GM18951 (cell line): ENCODE data around the gene ITGA8.
"Not testable (repeated sequence)": the region's sequence is repeated elsewhere in the genome, so short reads cannot be mapped to it uniquely, and the experiment has no call there.

ENCODE experiments used
- POLR2A ChIP-seq: IDR thresholded peaks from 4 replicates; pipeline ENCODE4 v1.6.1; 2011; ENCODE audit warnings: mild to moderate bottlenecking; ENCODE audit not compliant: insufficient read length, insufficient read depth; ENCODE audit errors: extremely low read depth
- in situ Hi-C: fragments of 300-500 bp; cut with MboI; formaldehyde crosslinking; loops from one replicate; pipeline ENCODE4 v1.12.0; 2022; ENCODE audit warnings: low sequenced_read_pairs, mixed read lengths, inconsistent platforms; ENCODE audit not compliant: unreplicated experiment

Gene ITGA8

DNA sequence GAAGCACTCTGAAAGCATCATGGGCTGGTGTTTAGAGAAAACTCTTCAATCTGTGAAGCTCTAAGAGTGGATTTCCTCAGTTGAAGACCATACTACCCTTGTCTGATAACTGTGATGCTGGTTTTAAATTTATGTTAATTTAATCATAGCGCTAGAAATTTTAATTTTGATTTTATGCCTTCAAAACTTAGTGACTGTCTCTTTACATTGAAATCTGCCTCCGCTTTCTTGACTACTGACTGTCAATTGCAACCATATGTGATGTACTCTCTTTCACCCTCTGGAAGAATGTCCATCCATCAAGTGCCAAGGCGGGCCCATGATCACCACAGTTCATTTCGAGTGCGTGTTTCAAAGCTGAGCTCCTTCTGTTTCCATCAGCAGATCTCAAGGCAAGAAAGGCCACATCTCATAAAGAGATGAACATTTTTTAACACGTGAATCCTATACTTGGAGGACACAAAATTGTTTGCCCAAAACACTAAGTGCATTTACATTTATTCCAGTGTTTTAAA is 147.1 kb downstream of the ITGA8 start:
- in situ Hi-C loops = no loop called here
- no peak for TF ChIP-seq POLR2A

DNA sequence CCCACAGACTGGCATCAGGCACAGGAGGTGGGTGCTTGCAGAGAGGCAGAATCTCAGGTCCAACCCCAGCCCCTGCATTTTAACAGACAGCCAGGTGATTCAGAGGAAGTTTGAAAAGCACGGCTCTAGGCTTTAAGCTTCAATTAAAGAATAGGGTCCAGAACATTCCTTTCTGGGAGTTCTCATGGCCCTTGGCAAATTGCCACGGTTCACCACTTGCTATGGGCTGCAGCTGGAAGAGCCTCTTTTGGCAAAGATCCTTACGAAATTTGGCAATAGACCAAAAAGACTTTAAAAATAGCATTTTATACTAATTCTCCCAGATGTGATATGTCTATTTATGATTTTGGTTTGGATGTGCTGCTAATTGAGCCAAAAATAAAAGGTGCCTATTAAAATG is 148.1 kb downstream of the ITGA8 start:
- in situ Hi-C loops = no loop called here
- no peak for TF ChIP-seq POLR2A

DNA sequence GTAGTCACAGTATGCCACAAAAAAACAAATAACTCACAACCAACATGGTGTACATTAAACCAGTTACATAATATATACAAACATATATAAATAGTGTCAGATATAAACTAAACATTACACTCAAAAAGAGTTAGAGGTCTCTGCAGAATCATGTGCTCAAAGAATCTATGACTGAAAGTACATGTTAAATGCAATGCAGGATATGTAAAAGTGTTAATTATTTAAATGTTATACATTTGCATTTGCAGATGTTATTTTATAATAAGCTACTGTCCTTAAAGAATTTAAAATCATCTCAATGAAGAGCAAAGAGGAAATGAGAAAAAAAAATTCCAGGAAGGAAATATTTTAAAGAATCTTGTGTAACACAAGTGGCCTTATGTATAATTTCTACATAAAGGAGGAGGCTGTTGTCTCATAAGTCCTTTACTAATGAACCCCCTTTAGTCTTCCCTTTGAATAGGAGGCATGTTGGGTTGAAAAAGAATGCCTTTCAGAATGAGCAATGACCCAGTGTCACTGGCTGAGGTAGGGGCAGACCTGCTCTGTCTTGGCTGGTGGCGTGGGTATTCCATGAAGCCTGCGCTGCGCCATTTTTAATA is 148.9 kb downstream of the ITGA8 start:
- TF ChIP-seq POLR2A = no peak
- in situ Hi-C loops = no loop called here

DNA sequence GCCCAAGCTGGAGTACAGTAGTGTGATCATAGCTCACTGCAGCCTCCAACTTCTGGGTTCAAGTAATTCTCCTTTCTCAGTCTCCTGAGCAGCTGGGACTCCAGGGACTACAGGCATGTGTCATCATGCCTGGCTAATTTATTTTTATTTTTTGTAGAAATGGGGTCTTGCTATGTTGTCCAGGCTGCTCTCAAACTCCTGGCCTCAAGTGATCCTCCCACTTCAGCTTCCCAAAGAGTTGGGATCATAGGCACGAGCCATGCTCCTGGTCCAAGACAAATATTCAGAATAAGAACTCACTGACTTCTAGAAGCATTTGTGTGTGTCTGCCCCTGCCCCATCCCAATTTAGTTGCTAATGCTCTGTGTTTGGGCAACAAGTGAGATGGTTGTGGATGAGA is 151.8 kb downstream of the ITGA8 start:
- in situ Hi-C loops = no loop called here
- TF ChIP-seq POLR2A = no peak

DNA sequence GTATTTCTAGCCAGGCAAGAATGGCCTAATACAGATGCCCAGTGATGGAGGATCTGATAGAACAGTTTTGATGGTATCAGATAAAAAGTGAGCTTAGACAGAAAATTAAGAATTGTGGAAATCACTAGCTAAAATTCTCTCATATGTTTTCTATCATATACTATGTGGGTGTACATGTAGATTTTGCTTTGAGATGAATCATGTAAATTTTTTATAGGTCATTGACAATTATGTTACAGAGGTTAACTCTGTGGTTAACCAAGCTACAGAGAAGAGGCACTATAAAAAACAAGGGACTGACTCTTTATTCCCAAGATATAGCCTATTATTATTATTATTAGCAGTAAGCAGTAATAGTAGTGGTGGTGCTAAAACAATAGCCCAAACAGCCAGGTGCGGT is 156.5 kb downstream of the ITGA8 start:
- TF ChIP-seq POLR2A = no peak
- in situ Hi-C loops = no loop called here

DNA sequence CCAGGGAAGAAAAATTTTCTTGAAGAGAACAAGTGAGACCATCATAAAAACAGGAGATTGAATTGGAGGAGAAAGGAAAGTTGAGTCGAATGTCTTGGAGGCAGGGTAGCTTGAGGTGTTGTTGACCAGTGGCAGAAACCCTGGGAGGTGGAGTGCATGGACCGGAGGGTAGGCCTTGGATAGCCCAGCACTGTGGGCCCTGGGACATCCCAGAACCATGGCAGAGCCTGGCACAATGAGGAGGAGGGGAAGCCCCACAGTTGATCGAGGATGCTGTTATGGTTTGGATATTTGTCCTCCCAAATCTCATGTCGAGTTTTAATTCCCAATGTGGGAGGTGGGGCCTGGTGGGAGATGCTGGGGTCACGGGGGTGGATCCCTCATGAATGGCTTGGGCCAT is 157.1 kb downstream of the ITGA8 start:
- in situ Hi-C loops = no loop called here
- TF ChIP-seq POLR2A = no peak

DNA sequence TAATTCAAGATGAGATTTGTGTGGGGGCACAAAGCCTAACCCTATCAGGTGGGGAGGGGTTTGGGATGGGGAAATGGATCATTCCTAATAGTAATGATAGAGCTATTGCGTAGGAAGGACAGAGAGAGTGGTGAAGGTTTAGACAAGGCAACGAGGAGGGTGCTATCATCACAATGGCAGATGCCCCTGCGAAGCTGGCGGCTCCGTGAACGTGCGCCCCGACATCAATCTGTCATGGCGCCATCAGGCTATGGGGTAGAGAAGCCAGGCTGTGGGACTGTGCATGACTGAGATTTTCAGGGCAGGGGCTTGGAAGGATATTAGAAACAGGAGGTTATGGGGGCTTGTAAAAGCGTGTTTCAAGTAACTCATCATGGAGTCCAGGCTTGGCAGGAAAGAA is 157.6 kb downstream of the ITGA8 start:
- in situ Hi-C loops = no loop called here
- TF ChIP-seq POLR2A = no peak

DNA sequence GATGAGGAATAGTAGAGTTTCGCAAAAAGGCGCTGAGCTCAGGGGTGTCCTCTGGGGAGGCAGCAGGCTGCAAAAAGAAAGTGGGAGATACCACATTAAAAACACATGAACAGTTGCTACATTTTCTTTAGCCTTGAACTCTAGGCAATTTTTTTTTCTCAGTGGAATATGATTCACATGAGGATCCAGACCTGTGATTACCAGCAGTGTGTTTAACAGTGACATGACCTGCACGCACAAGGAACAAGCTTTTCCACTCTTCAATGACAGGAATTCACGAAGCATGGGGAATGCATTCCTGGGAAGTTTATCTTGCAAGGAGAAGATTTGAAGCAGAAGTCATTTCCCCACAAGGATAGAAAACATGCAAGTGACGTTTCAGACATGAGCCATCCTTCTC is 161.6 kb downstream of the ITGA8 start:
- TF ChIP-seq POLR2A = no peak
- in situ Hi-C loops = no loop called here

DNA sequence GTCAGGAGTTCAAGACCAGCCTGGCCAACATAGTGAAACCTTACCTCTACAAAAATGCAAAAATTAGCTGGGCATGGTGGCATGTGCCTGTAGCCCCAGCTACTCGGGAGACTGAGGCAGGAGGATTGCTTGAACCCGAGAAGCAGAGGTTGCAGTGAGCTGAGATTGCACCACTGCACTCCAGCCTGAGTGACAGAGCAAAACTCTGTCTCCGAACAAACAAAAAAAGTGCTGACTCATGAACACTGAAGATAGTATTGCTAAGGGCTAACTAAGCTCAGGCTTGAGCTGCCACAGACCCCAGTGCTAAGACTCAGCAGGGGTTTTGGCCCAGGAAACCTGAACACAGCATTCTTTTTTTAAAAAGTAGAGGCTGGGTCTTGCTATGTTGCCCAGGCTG is 162.6 kb downstream of the ITGA8 start:
- in situ Hi-C loops = not testable (repeated sequence)

DNA sequence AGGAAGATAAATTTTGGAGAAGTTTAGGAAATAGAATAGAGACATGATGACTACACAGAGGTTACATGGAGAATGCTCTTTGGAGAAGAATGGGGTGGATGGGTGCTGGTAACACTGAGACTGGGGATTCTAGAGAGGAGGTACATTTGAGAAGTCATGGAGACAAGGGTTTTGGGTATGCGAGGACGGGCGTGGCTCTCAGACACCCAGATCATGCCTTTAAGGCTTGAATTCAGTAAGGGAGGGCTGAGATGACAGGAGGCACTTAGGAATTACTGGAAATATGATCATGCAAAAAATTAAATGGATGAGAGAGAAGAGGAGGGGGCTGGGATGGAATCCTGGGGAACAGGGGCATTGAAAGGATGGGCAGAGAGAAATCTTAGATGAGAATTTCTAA is 168.8 kb downstream of the ITGA8 start:
- TF ChIP-seq POLR2A = no peak
- in situ Hi-C loops = no loop called here

DNA sequence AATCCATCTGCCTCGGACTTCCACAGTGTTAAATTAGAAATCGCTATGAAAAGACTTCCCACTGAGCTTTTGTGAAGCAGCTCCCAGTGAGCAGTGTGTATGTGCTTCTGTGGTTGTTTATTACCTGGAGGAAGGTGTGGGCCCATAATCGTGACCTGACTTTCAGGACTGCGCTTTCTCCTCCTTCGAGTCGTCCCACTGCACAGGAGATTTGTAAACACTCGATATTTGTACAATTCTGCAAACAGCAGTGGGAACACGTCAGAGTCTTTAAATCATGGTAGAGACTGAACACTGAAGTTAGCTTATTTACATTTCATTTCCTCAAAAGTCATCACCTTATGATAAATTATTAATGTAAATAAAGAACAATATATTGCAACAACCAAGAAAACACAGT is 171.4 kb downstream of the ITGA8 start:
- no peak for TF ChIP-seq POLR2A
- in situ Hi-C loops = no loop called here

DNA sequence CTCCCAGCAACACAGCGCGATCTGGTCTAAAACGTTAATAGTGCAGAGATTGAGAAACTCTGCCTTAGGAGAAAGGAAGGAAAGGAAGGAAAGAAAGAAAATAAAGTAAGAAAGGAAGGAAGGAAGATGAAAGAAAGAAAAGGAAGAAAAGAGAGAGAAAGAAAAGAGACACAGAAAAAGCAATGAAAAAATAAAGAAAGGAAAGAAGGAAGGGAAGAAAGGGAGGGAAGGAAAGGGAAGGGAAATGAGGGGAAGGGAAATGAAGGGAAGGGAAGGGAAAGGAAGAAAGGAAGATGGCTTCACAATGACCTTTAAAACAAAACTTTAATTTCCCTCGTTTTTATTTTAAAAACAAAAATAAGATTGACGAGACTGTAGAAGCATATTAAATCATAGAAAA is 173.1 kb downstream of the ITGA8 start:
- TF ChIP-seq POLR2A = no peak
- in situ Hi-C loops = no loop called here

DNA sequence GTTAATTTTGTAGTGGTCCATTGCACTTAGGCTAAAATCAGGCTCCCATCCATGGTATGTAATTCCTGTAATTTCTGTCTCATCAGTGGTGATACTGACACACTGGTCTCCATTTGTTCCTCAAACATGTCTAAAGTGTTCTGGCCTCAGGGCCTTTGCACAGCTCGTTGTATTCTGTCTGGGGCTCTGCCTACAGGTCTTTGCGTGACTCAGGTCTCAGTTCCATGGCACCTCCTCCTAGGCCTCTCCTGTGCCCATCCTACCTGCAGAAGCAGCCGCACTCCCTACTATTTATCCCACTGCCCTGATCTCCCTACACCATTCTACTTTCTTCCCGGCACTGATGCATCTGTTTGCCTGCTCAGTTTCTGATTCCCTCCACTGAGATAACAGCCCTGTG is 173.8 kb downstream of the ITGA8 start:
- TF ChIP-seq POLR2A = no peak
- in situ Hi-C loops = no loop called here

DNA sequence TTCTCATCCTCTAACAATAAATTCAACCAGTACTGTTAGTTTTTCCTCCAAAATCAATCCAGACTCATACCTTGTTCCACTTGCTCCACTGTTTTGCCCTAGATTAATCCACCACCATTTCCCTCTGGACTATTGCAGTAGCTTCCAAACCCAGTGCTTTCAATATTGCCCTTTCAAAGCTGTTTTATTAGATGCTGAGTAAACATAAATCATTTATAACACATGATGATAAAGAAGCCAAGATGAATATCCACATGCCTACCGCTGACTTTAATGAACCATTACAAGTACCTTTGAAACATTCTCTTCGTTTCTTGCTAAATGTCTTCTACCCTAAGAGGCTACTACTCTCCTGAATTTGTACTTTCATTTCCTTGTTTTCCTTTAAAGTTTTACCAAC is 174.5 kb downstream of the ITGA8 start:
- in situ Hi-C loops = no loop called here
- no peak for TF ChIP-seq POLR2A

DNA sequence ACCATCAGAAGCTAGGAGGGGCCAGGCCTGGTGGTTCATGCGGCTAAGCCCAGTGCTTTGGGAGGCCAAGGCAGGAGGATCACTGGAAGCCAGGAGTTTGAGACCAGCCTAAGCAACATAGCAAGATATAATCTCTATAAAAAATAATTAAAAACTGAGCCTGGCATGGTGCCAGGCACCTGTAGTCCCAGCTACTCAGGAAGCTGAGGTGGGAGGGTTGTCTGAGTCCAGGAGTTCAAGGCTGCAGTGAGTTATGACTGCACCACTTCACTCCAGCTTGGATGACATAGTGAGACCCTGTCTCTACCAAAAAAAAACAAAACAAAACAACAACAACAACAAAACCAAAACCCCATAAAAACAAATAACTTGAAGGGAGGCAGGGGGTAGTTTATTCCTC is 175.7 kb downstream of the ITGA8 start:
- no peak for TF ChIP-seq POLR2A
- in situ Hi-C loops = no loop called here
